ENCODE results near the gene DNAAF9.
A peak's percentile ranks its signal among the peaks of the same experiment; 100 is the strongest.
"Not testable (repeated sequence)": the region's sequence is repeated elsewhere in the genome, so short reads cannot be mapped to it uniquely, and the experiment has no call there.

The DNAAF9 gene

DNA sequence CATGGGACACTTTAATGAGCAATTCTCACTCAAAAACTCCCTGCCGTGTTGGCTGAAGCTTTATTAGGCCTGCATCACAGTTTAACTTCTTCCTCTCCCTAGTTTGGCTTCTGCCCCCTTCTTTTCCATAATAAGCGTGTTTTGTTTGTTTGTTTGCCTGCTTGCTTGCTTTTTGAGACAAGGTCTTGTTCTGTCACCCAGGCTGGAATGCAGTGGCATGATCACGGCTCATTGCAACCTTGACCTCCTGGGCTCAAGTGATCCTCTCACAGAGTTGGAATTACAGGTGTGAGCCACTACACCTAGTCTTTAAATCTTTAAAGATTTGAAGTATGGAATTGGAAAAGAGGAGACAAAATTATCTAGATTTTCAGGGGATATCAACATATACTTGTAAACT, 25.4 kb upstream of the DNAAF9 start:
- no peak overlapping the region for H3K4me3 ChIP-seq (ENCODE audit: low read depth, low read length)
- no peak for TF ChIP-seq MYC (IDR thresholded peaks at IDR 0.05; ENCODE audit: low read depth, low read length)
- TF ChIP-seq, protein P1, sequence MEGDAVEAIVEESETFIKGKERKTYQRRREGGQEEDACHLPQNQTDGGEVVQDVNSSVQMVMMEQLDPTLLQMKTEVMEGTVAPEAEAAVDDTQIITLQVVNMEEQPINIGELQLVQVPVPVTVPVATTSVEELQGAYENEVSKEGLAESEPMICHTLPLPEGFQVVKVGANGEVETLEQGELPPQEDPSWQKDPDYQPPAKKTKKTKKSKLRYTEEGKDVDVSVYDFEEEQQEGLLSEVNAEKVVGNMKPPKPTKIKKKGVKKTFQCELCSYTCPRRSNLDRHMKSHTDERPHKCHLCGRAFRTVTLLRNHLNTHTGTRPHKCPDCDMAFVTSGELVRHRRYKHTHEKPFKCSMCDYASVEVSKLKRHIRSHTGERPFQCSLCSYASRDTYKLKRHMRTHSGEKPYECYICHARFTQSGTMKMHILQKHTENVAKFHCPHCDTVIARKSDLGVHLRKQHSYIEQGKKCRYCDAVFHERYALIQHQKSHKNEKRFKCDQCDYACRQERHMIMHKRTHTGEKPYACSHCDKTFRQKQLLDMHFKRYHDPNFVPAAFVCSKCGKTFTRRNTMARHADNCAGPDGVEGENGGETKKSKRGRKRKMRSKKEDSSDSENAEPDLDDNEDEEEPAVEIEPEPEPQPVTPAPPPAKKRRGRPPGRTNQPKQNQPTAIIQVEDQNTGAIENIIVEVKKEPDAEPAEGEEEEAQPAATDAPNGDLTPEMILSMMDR (IDR thresholded peaks at IDR 0.05; ENCODE audit: low read depth, low read length) = no peak
- TF ChIP-seq, protein P2, sequence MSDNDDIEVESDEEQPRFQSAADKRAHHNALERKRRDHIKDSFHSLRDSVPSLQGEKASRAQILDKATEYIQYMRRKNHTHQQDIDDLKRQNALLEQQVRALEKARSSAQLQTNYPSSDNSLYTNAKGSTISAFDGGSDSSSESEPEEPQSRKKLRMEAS (IDR thresholded peaks at IDR 0.05; ENCODE audit: low read depth, low read length) = no peak
- no peak for TF ChIP-seq POLR2A (IDR thresholded peaks at IDR 0.05; ENCODE audit: extremely low read depth, insufficient read length)
- DNase-seq (ENCODE audit: low read depth) = no peak

DNA sequence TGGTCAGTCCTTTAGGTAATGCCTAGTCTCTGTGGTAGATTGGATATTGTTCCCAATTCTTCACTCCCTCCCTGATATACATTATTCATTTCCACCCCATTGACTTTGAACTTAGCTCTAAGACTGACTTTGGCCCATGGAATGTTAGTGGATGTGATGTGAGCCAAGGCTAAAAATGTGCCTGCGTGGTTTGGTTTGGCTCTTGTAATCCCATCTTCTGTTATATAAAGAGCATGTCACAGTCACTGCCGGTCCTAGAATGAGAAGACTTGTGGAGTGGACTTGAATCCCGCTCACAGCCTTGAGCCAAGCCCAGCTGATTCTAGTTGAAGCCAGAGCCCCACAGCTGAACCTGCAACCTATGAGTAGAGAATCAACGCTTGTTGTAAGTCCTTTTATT, 23.6 kb upstream of the DNAAF9 start:
- DNase-seq (ENCODE audit: low read depth) = peak; percentile 39
- no peak overlapping the region for H3K4me3 ChIP-seq (ENCODE audit: low read depth, low read length)
- TF ChIP-seq, protein P2 (IDR thresholded peaks at IDR 0.05; ENCODE audit: low read depth, low read length) = no peak
- TF ChIP-seq MYC (IDR thresholded peaks at IDR 0.05; ENCODE audit: low read depth, low read length) (no peak), POLR2A (IDR thresholded peaks at IDR 0.05; ENCODE audit: extremely low read depth, insufficient read length) (no peak)
- TF ChIP-seq, protein P1 (IDR thresholded peaks at IDR 0.05; ENCODE audit: low read depth, low read length) = no peak

DNA sequence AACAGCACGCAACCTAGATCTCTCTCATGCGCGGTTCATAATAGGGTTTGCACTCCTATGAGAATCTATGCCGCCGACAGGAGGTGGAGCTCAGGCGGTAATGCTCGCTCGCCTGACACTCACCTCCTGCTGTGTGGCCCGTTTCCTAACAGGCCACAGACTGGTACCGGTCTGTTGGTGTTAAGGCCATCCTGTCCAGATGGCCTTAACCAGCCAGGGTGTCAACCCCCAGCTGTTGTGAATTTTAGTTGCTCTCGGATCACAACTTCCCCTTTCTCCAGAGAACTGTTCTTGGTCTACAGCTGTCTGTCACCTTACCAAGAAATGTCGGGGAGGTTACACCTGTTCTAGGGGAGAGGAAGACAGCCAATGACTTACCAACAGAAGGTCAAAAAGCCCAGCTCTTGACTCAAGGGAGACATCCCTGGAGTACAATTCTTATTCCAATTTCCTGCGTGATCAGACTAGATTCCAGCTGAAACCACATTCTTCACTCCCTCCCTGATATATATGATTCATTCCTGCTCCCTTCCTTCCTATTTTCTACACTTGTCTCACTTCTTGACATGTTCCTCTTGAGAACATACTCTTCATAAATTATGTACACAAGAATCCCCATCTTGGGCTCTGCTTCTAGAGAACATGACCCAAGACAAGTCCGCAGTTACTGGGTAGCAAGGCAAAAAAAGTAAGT, 23.1 kb upstream of the DNAAF9 start:
- TF ChIP-seq, protein P1 (IDR thresholded peaks at IDR 0.05; ENCODE audit: low read depth, low read length) = no peak
- TF ChIP-seq, protein P2 (IDR thresholded peaks at IDR 0.05; ENCODE audit: low read depth, low read length) = peak; percentile 37
- no peak for TF ChIP-seq POLR2A (IDR thresholded peaks at IDR 0.05; ENCODE audit: extremely low read depth, insufficient read length)
- peak; percentile 79 for TF ChIP-seq MYC (IDR thresholded peaks at IDR 0.05; ENCODE audit: low read depth, low read length)
- DNase-seq (ENCODE audit: low read depth) = peak; percentile 98
- no peak overlapping the region for H3K4me3 ChIP-seq (ENCODE audit: low read depth, low read length)

DNA sequence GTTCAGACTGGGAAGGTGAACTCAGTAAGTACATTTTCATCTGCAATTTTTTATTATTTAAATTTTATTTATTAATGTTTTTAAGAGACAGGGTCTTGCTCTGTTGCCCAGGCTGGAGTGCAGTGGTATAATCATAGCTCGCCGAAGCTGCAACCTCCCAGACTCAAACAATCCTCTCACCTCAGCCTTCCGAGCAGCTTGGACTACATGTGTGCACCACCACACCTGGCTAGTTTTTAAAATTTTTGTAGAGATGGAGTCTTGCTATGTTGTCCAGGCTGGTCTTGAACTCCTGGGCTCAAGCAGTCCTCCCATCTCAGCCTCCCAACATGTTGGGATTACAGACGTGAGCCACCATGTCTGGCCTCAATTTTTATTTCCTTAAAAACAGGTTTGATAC, 19.3 kb upstream of the DNAAF9 start:
- not testable (repeated sequence) for DNase-seq (ENCODE audit: low read depth); H3K4me3 ChIP-seq (ENCODE audit: low read depth, low read length)

DNA sequence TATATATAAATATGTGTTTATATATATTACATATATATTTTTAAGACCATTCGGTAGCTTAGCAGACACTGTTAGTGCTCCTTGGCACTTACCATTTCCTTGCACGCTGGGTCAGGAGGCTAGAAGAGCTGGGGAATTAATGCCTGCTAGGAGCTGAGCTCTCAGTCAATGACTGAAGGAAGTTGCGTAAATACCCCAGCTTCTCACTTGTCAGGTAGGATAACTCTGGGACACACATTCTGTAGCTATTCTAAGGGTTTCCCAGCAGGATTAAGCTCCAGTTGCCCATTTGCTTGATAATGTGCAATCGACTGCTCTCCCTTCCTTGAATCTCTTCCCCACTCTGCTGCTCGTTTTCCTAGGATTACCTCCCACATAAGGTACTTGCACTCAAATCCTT, 15.7 kb upstream of the DNAAF9 start:
- TF ChIP-seq POLR2A (IDR thresholded peaks at IDR 0.05; ENCODE audit: extremely low read depth, insufficient read length) (no peak), MYC (IDR thresholded peaks at IDR 0.05; ENCODE audit: low read depth, low read length) (no peak)
- TF ChIP-seq, protein P1 (IDR thresholded peaks at IDR 0.05; ENCODE audit: low read depth, low read length) = no peak
- TF ChIP-seq, protein P2 (IDR thresholded peaks at IDR 0.05; ENCODE audit: low read depth, low read length) = no peak
- peak; percentile 76 for DNase-seq (ENCODE audit: low read depth)
- H3K4me3 ChIP-seq (ENCODE audit: low read depth, low read length) = no peak overlapping the region

DNA sequence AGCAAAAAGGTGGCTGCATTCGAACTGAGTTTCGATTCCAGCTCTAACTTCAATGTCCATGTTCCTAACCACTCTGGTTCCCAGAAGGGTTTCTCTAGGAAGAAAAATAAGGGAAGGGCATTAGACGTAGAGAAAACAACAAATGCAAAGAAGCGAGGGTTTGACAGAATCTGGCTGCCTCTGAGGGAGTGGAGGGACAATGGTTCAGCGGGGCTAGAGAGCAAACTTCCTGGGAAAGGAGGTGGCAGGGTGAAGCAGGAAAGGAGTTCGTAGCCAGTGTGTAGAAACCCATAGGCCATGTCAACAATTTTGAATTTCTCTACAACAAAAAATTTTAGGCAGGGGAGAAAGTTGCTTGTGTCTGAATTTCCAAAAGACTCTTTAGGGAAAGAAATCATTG, 14.5 kb upstream of the DNAAF9 start:
- no peak overlapping the region for H3K4me3 ChIP-seq (ENCODE audit: low read depth, low read length)
- DNase-seq (ENCODE audit: low read depth) = no peak
- no peak for TF ChIP-seq POLR2A (IDR thresholded peaks at IDR 0.05; ENCODE audit: extremely low read depth, insufficient read length)
- no peak for TF ChIP-seq MYC (IDR thresholded peaks at IDR 0.05; ENCODE audit: low read depth, low read length)
- TF ChIP-seq, protein P2 (IDR thresholded peaks at IDR 0.05; ENCODE audit: low read depth, low read length) = no peak
- TF ChIP-seq, protein P1 (IDR thresholded peaks at IDR 0.05; ENCODE audit: low read depth, low read length) = no peak

Data from NB4 (cell line).